Stimulated activated CD8-positive, alpha-beta memory T cell treated with anti-CD3 and anti-CD28 coated beads, Interleukin-2, amount 100 ng/mL, for 1 hour (primary cell): ENCODE data around the gene OS9.

Experiments used
- DNase-seq, 2 donors: peaks; one replicate each; pipeline ENCODE4 v3.0.0-alpha.2; 2020; ENCODE audit warnings: low read depth in 2 of 2

Gene OS9

DNA sequence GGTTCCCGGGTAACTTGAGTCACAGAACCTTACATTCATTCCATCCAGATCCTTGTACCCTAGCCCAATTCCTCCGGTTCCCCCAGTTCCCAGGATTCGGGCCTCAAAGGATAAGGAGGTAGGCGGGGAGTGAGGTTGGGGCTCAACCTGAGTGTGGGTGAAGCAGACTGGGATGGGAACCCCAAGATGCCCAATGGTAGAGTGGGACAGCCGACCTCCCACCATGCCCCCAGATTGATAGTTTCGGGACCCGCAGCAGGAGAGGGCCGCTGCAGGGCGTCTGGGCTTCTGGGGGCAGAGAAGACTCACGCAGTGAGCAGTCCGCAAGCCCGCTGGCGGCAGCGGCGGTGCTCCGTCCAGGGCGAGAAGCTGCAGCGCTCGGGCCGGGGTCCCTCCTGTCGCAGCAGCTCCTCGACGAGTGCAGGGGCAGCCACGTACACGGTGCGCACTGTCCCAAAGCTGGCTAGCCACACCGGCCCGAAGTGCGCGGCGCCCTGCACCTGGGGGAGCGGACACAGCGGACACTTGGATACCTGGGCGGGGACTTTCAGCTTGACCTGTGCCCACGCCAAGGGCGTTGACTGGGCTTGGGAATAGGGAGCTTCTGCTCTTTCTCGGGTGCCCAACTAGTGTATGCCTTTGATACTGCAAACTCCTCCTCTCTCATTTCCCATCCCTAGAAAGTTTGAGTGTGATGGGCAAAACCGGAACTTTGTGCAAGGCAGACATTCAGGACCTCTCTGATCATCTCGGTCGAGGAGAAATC is 71.9 kb downstream of the OS9 start:
- no peak for DNase-seq

DNA sequence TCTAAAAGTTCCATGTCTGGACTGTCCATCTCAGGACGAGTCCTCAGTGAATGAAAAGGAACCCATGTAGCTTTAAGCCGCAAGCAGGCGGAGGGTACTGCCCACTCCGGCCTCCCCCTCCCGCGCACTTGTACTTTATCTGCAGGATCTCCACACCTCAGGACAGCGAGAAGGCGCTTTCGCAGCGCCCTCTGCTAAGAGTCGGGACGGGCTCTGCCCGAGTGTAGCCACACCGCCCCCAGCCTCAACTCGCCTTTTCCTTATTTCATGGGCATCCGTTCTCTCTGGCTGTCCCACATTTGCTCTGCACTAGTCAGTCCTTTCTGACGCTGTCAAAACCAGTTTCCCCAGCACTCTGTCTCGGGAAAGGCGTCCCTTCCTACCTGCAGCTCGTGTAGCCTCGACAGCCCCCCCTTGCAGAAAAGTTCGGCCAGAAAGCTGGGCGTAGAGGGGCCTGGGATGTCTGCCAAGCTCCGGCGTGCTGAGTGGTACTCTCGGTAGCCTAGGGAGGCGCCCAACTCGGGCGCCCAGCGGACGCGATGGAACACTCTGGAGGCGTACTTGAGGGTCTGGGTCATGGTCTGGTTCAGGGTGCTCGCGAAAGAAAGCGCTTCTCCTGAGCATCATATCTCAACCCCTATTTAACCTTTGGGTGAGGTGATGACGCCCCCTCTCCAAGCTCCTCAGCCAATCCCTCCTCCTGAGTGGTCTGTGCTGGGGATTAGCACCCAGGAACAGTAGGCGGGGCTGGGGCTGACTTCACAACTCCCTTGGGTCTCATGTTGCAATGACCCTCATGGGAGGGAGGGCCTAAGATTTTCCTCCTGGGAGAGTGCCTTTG is 72.8 kb downstream of the OS9 start, which contains the start of gene CYP27B1:
Gene CYP27B1, minus strand, starts transcription at position 615 of the 841 bp plus-strand sequence. Its CDS starts 37 bp downstream, at position 578.
- DNase-seq: no peak

DNA sequence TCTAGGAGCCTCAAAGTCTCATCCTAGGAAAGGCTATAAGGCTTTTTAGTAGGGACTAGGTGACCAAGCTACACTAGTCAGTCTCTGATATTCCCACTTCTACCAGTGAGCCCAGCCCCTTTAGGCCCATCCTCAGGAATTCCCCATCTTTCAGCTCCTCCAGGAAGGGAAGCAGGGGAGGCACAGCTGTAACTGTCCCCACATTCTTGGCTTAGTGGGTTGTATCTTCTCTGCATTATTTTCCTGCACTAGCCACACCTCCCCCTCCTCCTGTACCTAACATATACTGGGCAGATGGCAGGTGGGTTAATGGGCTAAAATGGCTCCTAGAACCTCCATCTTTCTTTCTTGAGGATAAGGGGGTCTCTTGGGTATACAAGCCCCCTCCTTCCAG is 73.4 kb downstream of the OS9 start:
- DNase-seq: no peak

DNA sequence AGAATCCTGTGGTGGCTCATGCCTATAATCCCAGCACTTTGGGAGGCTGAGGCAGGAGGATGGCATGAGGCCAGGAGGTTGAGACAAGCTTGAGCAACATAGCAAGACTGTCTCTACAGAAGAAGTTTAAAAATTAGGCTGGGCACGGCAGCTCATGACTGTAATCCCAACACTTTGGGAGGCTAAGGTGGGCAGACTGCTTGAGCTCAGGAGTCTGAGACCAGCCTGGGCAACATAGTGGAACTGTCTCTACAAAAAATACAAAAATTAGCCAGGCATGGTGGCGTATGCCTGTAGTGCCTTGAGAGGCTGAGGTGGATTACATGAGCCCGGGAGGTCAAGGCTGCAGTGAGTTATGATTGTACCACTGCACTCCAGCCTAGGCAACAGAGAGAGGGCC is 73.9 kb downstream of the OS9 start:
- no peak for DNase-seq

DNA sequence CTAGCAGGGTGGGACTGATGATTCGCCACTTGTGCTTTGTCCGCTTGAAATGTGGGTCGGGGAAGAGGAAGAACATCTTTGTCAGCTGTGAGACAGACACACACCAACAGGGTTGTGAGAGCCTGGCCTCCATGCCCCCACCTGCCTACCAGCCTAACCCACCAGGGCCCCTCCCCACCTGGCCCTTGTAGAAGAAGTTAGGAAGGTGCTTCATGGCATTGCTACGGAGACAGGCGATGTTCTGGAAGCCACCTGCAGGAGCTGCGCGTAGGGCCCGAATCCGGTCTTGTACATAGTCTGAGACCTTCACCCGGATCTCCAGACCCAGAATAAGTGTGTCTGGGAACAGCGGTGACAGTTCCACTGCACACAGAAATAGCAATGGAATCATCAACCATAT is 75.7 kb downstream of the OS9 start:
- DNase-seq: no peak

DNA sequence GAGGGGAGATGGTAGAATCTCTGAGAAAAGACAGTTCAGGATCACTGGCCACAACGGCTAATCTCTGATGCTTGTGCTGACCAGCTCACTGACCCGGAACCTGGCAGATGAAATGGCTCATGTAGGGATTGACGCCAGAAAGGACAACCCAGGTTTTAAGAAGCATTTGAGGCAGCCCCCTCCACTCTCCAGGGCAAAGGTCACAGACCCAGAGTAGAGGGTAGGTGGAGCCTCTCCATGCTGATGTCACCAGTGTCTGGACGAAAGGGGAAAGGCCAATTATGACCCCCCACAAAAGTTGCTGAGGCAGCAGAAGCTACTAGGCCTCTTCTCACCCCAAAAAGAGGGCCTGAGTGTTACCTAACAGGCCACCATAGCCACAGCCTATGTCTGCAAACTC is 76.8 kb downstream of the OS9 start:
- DNase-seq: no peak
